Measurements from ENCODE around the gene NID2.

NID2 gene

GRCh38 chr14:52046376-52046917 is 22.4 kb downstream of the NID2 start:
- no peaks in the 10 kb centered on the region for H3K36me3 ChIP-seq
- no peak for DNase-seq
- H3K27me3 ChIP-seq (ENCODE audit: insufficient read depth, low read depth, severe bottlenecking), result no peaks in the 10 kb centered on the region
- no peak for TF ChIP-seq CTCF (IDR thresholded peaks at IDR 0.05; ENCODE audit: low read depth, low read length)
- no peak overlapping the region for H3K27ac ChIP-seq
- no peak overlapping the region for H3K4me3 ChIP-seq (ENCODE audit: low read depth, low read length)
- no peaks in the 10 kb centered on the region for H3K9me3 ChIP-seq (ENCODE audit: severe bottlenecking)

DNA sequence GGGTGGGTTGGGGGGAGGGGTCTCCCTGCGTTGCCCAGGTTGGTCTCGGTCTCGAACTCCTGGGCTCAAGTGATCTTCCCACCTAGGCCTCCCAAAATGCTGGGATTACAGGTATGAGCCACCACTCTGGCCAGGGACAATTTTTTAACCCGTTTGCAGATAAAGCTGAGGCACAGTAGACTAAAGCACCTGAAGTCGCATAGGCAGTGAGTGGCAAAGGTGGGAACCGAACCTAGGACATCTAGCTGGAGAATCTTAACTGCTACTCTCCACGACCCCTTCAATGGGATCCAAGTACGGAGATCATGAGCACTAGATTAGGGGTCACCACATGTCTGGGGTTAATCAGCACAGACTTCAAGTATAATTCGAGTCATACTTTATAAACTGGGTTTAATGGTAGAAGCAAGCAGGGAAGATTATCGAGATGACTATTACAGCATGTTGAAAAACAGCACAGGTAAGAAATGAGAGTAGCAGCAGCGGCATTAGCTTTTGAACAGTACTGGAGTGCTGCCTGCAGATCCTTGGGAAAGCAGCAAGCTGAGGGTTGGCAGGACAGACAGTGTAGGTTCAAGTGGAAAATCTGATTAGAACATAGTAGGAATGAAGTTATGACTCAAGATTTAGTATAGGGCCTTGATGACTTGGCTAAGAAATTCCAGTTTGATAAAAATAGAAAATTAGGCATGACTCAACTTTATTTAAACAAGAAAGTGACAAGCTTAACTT is 23.9 kb downstream of the NID2 start:
- H3K4me3 ChIP-seq (ENCODE audit: low read depth, low read length), result no peak overlapping the region
- TF ChIP-seq CTCF (IDR thresholded peaks at IDR 0.05; ENCODE audit: low read depth, low read length), result no peak
- no peaks in the 10 kb centered on the region for H3K27me3 ChIP-seq (ENCODE audit: insufficient read depth, low read depth, severe bottlenecking)
- H3K27ac ChIP-seq, result no peak overlapping the region
- no peaks in the 10 kb centered on the region for H3K9me3 ChIP-seq (ENCODE audit: severe bottlenecking)
- DNase-seq, result no peak
- H3K36me3 ChIP-seq, result no peaks in the 10 kb centered on the region

GRCh38 chr14:52043690-52044089 is 25.2 kb downstream of the NID2 start:
- peak; percentile 87 for TF ChIP-seq CTCF (IDR thresholded peaks at IDR 0.05; ENCODE audit: low read depth, low read length)
- DNase-seq, result peak; percentile 58
- Histone ChIP-seq H3K36me3 (no peaks in the 10 kb centered on the region), H3K4me3 (ENCODE audit: low read depth, low read length) (no peak overlapping the region), H3K27me3 (ENCODE audit: insufficient read depth, low read depth, severe bottlenecking) (no peaks in the 10 kb centered on the region), H3K9me3 (ENCODE audit: severe bottlenecking) (no peaks in the 10 kb centered on the region), H3K27ac (no peak overlapping the region)

DNA sequence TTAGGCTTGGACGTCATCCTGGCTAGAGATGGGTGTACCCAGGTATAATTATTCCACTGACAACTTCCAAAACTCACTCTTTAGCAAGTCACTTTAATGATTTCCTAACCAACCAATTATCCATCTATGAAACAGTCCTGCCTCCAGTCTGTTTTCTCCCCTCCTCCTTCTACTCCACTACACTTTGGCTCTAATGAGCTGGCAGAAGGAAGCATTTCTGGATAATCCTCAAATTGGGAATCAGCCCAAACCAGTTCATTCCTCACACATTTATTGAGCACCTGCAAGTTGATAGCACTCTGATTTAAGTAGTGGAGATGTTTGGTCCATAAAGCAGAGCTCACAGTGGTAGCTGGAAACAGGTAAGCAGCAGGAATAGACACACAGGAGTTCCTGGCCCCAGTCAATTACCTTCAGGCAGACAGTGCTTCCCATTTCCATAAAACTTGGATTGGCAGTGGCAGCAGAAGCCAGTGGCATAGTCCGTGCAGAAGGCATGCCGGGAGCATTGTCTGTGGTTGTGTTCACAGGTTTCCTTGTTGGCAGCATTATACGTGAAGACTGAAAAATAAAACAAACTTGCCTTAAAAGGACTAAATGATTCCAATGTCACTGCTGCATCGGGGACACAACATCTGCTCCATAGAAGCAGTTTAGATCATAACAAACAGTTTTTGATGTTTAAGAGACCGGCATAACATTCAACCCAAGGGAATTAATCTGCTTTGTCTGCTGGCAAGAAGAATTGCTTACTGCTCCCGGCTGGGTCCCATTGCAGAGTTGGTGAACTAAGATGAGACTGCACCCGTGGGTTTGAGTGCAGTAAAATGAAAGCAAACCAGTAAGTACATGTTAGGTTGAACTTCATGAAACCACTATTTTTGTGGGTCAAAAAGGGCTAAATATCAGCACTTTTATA is 26.2 kb downstream of the NID2 start:
- no peak for DNase-seq
- Histone ChIP-seq H3K9me3 (ENCODE audit: severe bottlenecking) (no peaks in the 10 kb centered on the region), H3K4me3 (ENCODE audit: low read depth, low read length) (no peak overlapping the region), H3K36me3 (no peaks in the 10 kb centered on the region), H3K27me3 (ENCODE audit: insufficient read depth, low read depth, severe bottlenecking) (no peaks in the 10 kb centered on the region), H3K27ac (no peak overlapping the region)
- no peak for TF ChIP-seq CTCF (IDR thresholded peaks at IDR 0.05; ENCODE audit: low read depth, low read length)

DNA sequence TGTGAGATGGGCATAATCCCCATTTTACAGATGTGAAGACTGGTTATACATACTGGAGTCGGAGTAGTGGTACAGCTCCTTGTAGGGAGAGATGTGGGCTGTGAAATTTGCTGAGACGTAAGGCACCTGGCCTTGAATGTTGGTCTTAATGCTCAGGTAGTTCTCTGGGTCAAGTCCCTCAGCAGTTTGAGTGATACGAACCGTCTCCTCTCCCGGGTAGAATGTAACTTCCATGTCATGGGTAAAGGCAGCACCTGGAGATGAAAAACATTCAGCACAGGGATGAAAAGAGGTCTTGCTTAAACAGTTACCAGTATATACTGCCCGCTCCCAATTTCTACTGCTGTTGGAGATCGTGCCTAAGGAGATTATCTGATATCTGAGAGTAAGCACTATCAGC is 28.3 kb downstream of the NID2 start:
- Histone ChIP-seq H3K27me3 (ENCODE audit: insufficient read depth, low read depth, severe bottlenecking) (no peaks in the 10 kb centered on the region), H3K27ac (no peak overlapping the region), H3K4me3 (ENCODE audit: low read depth, low read length) (no peak overlapping the region), H3K9me3 (ENCODE audit: severe bottlenecking) (no peaks in the 10 kb centered on the region), H3K36me3 (no peaks in the 10 kb centered on the region)
- DNase-seq, result no peak
- no peak for TF ChIP-seq CTCF (IDR thresholded peaks at IDR 0.05; ENCODE audit: low read depth, low read length)

Data from WERI-Rb-1 (cell line).